DMS79 (cell line): Measurements from ENCODE around the gene C8G.

Source experiments
- DNase-seq: peaks from one replicate; lab custom pipeline; 2025; lab: John Stamatoyannopoulos, UW

C8G gene

GRCh38 chr9:136944519-136945332 lies at the start of gene C8G, which contains the start of gene FBXW5:
C8G (plus strand) TSS chr9:136945243; CDS start chr9:136945321, 78 bp downstream.
FBXW5 (minus strand) TSS chr9:136944738; CDS start chr9:136944083, 655 bp downstream.
- DNase-seq: peak; percentile 83

- no peak for DNase-seq
Measured at GRCh38 chr9:136896027-136896426, 49.0 kb upstream of the C8G start.

GRCh38 chr9:136898483-136899100 lies 46.5 kb upstream of the C8G start:
- no peak for DNase-seq

GRCh38 chr9:136899196-136899595 lies 45.8 kb upstream of the C8G start:
- no peak for DNase-seq

- DNase-seq: no peak
Measured at GRCh38 chr9:136900556-136900955, 44.5 kb upstream of the C8G start.

GRCh38 chr9:136900988-136901515 lies 44.0 kb upstream of the C8G start:
- no peak for DNase-seq

GRCh38 chr9:136901516-136902258 lies 43.4 kb upstream of the C8G start:
- no peak for DNase-seq

- no peak for DNase-seq
Measured at GRCh38 chr9:136902259-136902821, 42.7 kb upstream of the C8G start.

- DNase-seq: no peak
Measured at GRCh38 chr9:136903041-136903554, 41.9 kb upstream of the C8G start.

GRCh38 chr9:136906266-136906665 lies 38.8 kb upstream of the C8G start:
- DNase-seq: no peak

- DNase-seq: no peak
Measured at GRCh38 chr9:136907011-136907914, 37.8 kb upstream of the C8G start.

- DNase-seq: no peak
Measured at GRCh38 chr9:136910197-136910900, 34.7 kb upstream of the C8G start.

GRCh38 chr9:136910901-136911245 lies 34.2 kb upstream of the C8G start:
- DNase-seq: no peak

- no peak for DNase-seq
Measured at GRCh38 chr9:136913701-136914438, 31.2 kb upstream of the C8G start.

- DNase-seq: no peak
Measured at GRCh38 chr9:136915632-136916329, 29.3 kb upstream of the C8G start.

GRCh38 chr9:136916330-136917184 lies 28.5 kb upstream of the C8G start:
- DNase-seq: no peak

- no peak for DNase-seq
Measured at GRCh38 chr9:136917902-136918301, 27.1 kb upstream of the C8G start.

GRCh38 chr9:136920069-136920468 lies 25.0 kb upstream of the C8G start:
- DNase-seq: no peak
